Medulla oblongata (tissue), 1 donor: ENCODE measurements around the gene MISP3.

Experiments used
- DNase-seq: peaks from one replicate; pipeline ENCODE4 v3.0.0-alpha.2; 2015; ENCODE audit errors: extremely low spot score

Gene MISP3

GRCh38 chr19:14080887-14081796 lies 8.6 kb downstream of the MISP3 start:
- DNase-seq = peak; percentile 100

GRCh38 chr19:14081797-14082674 lies 9.4 kb downstream of the MISP3 start:
- DNase-seq = no peak

- no peak for DNase-seq
Measured at GRCh38 chr19:14082675-14082960, 10.0 kb downstream of the MISP3 start.

DNA sequence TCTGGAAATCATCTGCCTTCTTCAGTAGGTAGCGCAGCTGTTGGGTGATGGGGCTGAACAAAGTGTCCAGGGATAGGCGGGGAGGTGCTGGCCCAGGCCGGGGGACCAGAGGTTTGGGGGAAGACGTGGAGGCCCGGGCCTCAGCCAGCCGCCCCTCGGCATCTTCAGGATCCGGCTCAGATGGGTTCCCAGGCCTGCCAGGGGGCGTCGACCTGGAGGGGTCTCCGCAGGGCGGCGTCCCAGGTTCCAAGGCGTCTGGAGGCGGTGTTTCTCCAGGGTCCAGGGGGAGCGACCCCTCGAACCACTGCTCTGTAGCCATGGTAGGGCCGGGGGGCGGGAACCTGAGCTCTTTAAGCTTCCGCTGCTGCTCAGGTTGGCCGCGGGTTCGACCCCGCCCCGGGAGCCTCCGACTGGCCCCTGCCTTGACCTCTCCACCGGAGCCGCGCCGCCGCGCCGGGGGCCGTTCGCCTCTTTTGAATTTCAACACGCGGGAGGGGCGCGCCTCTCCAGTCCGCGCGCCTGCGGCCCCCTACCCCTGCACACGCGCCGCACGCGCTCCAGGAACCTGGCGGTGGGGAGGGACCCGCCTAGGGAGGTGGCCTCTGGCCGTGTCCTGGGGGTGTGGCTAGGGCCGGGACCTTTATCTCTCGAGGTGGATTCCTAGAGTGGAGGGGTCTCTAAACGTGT lies 12.9 kb downstream of the MISP3 start, which contains the start of gene C19orf67:
TSS of gene C19orf67 (minus strand) at position 475 of the 687 bp plus-strand sequence. CDS start at position 319, 156 bp downstream.
- no peak for DNase-seq

GRCh38 chr19:14086098-14086497 lies 13.5 kb downstream of the MISP3 start:
- no peak for DNase-seq

GRCh38 chr19:14088634-14089411 lies 16.2 kb downstream of the MISP3 start:
- DNase-seq = no peak

- peak; percentile 29 for DNase-seq
Measured at GRCh38 chr19:14089412-14089661, 16.8 kb downstream of the MISP3 start.

GRCh38 chr19:14089662-14090508 lies 17.3 kb downstream of the MISP3 start:
- DNase-seq = no peak

DNA sequence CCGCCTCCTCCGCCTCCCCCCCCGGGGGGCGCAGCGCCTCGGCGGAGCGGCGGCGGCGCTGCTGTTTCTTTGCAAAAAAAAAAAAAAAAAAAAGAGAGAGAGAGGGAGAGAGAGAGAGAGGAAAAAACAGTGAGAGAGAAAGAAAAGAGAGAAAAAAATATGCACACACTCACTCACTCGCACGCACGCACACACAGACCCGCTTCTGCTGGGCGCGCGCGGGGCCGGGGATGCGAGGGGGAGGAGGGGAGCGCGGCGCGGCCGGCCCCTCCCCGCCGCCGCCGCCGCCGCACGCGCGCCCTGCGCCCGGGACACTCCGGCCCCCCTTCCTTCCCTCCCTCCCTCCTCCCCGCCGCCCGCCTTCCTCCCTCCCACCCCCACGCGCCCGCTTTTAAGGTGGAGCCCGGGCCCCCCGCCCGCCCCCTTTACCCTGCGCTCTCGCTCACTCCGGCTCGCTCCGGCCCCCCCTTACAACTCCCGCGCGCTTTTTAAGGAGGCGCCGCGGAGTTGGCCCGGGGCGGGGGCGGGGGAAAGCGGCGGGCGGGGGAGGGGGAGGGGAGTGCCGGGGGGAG lies 18.0 kb downstream of the MISP3 start, which contains the start of gene SAMD1:
TSS of gene SAMD1 (minus strand) at position 243 of the 572 bp plus-strand sequence.
- DNase-seq = peak; percentile 89

- peak; percentile 43 for DNase-seq
Measured at GRCh38 chr19:14091081-14091812, 18.7 kb downstream of the MISP3 start.

GRCh38 chr19:14091813-14092462 lies 19.4 kb downstream of the MISP3 start:
- DNase-seq = peak; percentile 27

DNA sequence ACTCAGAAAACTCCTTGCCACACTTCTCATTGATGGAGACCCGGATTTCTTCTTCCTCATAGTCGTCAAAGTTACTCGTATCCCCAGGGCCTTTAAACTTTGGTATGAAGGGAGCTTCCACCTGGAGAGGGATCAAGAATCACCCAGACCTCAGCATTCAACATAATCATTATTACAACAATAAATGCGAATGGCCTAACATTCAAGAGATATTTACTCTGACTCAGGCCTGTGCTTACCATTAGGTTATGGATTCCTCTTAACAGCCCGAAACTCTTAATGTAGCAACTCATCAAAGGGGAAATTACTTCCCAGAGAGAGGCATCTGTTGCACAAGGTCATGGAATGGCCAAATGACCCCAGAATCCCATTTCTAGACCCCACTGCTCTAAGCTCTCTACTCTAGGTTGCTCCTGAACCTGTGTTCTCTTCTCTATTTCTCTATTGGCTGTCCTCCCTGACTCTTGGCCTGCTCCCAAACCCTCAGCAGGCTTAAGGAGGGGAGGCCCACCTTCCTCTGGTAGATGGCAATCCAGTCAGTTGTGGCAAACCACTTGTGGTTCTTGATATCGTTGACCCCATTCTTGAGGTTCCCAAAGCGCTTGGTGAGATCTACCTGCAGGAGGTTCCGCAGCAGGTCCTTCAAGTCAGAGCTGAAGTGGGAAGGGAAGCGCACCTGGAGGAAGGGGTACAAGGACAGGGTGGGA lies 20.7 kb downstream of the MISP3 start:
- DNase-seq = no peak

DNA sequence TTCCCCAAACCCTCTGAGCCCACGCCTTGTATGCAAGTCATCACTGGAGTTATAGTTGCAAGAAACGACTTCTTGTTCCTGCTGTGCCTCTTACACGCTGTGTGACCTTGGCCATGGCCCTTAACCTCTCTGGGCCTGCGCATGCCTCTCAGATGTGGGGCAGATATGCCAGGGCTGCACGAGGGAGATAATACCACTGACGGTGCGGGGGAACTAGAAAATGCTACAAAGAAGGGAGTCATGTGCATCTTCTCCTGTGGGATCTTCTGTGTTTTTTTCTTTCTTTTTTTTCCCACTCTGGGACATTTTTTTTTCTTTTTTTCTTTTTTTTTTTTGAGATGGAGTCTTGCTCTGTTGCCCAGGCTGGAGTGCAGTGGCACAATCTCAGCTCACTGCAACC lies 22.3 kb downstream of the MISP3 start:
- DNase-seq = no peak

DNA sequence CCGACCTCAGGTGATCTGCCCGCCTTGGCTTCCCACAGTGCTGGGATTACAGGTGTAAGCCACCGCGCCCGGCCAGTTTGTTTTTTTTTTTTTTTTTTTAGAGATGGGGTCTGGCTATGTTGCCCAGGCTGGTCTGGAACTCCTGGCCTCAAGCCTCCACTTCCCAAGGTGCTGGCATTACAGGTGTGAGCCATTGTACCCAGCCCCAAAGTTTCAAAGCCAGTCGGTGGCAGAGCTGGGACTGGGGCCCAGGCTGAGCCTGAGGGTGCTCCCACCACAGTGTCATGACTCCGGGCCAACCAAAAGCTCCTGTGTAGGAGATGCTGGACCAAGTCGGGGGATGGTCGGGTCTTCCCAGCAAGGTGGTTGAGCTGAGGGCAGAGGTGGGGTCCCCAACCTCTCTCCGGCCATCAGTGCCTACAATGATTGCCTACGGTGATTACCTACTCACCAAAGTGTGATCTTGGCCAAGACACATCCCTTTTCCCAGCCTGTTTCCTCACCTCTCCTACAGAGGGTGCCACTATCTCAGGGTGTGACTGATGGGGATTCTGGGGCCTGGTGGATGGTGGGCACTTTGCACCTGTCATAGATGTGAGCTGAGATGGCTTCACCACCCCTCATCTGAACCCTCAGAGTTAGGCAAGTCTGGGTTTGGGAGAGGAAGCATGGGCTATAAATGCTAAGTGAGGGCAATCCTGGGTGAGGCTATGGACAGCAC lies 23.8 kb downstream of the MISP3 start:
- DNase-seq = no peak

DNA sequence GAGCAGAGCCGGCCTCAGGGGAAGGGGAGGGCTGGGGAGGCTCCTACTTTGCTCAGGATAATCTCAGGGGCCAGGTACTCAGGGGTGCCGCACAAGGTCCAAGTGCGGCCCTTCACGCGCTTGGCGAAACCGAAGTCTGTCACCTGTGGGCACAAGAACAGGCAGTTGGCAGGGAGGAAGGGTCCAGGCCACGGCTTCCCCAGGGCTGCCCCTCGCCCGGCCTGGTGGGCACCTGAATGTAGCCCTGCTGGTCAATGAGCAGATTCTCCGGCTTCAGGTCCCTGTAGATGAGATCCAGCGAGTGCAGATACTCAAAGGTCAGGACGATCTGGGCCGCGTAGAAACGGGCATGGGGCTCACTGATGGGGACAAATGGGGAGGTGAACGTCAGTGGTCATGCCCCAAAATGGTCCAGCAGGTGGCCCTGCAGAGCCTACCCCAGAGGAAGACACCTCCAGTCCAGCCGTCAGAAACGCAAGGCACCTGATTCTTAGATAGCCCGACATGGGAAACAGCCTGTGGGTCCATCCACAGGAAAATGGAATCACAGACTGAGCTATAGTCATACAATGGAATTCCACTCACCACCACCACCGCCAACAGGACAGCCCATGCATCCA lies 25.1 kb downstream of the MISP3 start:
- DNase-seq = no peak

GRCh38 chr19:14101003-14101545 lies 28.5 kb downstream of the MISP3 start:
- DNase-seq = no peak
